RWPE1 (cell line): ENCODE results near the gene RALGAPA2.

Experiments used
- CTCF ChIA-PET: fragments of 350-600 bp; sonication (Branson Sonifier 250); formaldehyde crosslinking; extraction: SDS; loops from one replicate; lab custom pipeline; 2021; lab: Yijun Ruan, JAX
- POLR2A ChIA-PET: fragments of 400-600 bp; formaldehyde crosslinking; extraction: SDS; loops from one replicate; lab custom pipeline; 2020; ENCODE audit warnings: antibody characterized with exemption; ENCODE audit not compliant: low non-redundant PET; lab: Yijun Ruan, JAX
- DNase-seq: peaks from one replicate; pipeline ENCODE4 v3.0.0; 2012; ENCODE audit warnings: low spot score
- H3K27ac ChIP-seq: fragments of 450-650 bp; 2 replicates; pipeline ENCODE4 v1.5.1; 2017
- CTCF ChIP-seq: fragments of 450-650 bp; conservative IDR thresholded peaks from 2 replicates; pipeline ENCODE4 v1.5.1; 2017; ENCODE audit warnings: low read depth, mild to moderate bottlenecking

RALGAPA2 gene

DNA sequence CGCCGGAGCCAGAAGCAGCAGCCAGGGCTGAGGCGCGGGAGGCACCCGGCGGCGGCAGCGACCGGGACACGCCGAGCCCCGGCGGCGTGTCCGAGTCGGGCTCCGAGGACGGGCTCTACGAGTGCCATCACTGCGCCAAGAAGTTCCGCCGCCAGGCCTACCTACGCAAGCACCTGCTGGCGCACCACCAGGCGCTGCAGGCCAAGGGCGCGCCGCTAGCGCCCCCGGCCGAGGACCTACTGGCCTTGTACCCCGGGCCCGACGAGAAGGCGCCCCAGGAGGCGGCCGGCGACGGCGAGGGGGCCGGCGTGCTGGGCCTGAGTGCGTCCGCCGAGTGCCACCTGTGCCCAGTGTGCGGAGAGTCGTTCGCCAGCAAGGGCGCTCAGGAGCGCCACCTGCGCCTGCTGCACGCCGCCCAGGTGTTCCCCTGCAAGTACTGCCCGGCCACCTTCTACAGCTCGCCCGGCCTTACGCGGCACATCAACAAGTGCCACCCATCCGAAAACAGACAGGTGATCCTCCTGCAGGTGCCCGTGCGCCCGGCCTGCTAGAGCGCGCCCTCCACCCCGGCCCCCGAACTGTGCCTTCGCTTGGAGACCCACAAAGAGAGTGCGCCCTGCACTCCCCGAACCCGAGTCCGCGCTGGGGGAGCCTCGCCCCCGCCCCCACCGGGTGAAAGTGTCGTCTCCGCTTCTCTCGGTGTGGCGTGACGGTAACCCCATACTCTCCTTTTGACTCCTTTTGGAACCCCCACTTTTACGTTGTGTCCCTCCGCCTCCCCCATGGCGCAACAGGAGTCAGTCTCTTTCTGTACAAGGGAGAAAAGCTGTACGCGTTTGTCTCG is 343.0 kb downstream of the RALGAPA2 start:
- POLR2A ChIA-PET, result no interaction called here
- H3K27ac ChIP-seq, result no peak overlapping the region
- CTCF ChIA-PET, result interaction anchor here (0.5 to 1.3 kb wide), 5 partner anchors 10 to 457 kb away, joined by 3 to 5 read pairs (median 3); no protein-coding TSS in a partner anchor
- no peak for DNase-seq
- TF ChIP-seq CTCF, result no peak

GRCh38 chr20:20368418-20369249 is 343.8 kb downstream of the RALGAPA2 start:
- TF ChIP-seq CTCF, result no peak
- POLR2A ChIA-PET, result no interaction called here
- no peak for DNase-seq
- CTCF ChIA-PET, result interaction anchor here (1.3 kb wide), 1 partner anchor 9 kb away, joined by 5 read pairs; no protein-coding TSS in a partner anchor
- no peak overlapping the region for H3K27ac ChIP-seq

GRCh38 chr20:20367575-20368417 is 344.6 kb downstream of the RALGAPA2 start, which contains the start of gene INSM1:
TSS of gene INSM1 (plus strand) at chr20:20368104. CDS start at chr20:20368268, 164 bp downstream.
- H3K27ac ChIP-seq, result no peak within 1 kb of the TSS
- no peak for DNase-seq
- no peak for TF ChIP-seq CTCF
- CTCF ChIA-PET, result no interaction called here
- POLR2A ChIA-PET, result no interaction called here

- ChIA-PET CTCF (no interaction called here), POLR2A (interaction anchor here (0.6 kb wide), 1 partner anchor 192 kb away, joined by 6 read pairs; no protein-coding TSS in a partner anchor)
- no peak for DNase-seq
- no peak for TF ChIP-seq CTCF
- H3K27ac ChIP-seq, result no peak overlapping the region
These were observed 345.4 kb downstream of the RALGAPA2 start for GRCh38 chr20:20366876-20367574.

- no peak overlapping the region for H3K27ac ChIP-seq
- DNase-seq, result no peak
- POLR2A ChIA-PET, result interaction anchor here (0.6 kb wide), 1 partner anchor 193 kb away, joined by 6 read pairs; no protein-coding TSS in a partner anchor
- CTCF ChIA-PET, result no interaction called here
- TF ChIP-seq CTCF, result no peak
These were observed 345.9 kb downstream of the RALGAPA2 start for GRCh38 chr20:20366551-20366875.
